Frontal cortex (tissue), 4 donors: ENCODE measurements around the gene RRP8. TPM values are rescaled to one million over a fixed set of nuclear protein-coding genes. Genes with fewer than 3 reads are reported as not detected.

Experiments used
- DNase-seq, 2 donors: peaks; one replicate each; pipeline ENCODE4 v3.0.0; 2012; ENCODE audit warnings: low spot score in 2 of 2
- FAIRE-seq: peaks from 2 replicates; lab custom pipeline; 2012; peaks lifted over from hg19 to GRCh38; lab: Jason Lieb, UNC
- total RNA-seq: library from RNA; depleted of rRNA; stranded (reverse); fragments of >200 nt; gene quantifications from one replicate; pipeline ENCODE4 v1.2.3, GENCODE V29; 2014
- donor health status: control.
- donor health status: control.
- donor health status: control.

The RRP8 gene
- total RNA-seq, 1 donor from 2014 or later: 11.4 TPM

GRCh38 chr11:6556139-6556949 lies 47.1 kb downstream of the RRP8 start:
- FAIRE-seq (no peak), DNase-seq (no peak)

- DNase-seq: no peak
- no peak for FAIRE-seq
Measured at GRCh38 chr11:6554828-6555706, 48.3 kb downstream of the RRP8 start.

DNA sequence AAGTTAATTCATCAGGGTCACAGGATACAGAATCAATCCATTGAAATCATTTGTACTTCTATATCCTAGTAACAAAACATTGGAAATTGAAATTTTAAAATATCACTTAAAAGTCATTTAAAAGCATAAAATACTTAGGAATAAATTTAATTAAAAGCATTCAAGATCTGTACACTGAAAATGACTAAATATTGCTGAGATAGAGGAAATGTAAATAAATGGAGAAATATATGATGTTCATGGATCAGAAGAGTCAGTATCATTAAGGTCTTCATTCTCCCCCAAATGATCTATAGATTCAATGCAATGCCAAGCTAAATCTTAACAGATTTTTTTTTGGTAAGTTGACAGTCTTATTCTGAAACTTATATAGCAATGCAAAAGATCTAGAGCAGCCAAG lies 49.8 kb downstream of the RRP8 start:
- DNase-seq (no peak), FAIRE-seq (no peak)

DNA sequence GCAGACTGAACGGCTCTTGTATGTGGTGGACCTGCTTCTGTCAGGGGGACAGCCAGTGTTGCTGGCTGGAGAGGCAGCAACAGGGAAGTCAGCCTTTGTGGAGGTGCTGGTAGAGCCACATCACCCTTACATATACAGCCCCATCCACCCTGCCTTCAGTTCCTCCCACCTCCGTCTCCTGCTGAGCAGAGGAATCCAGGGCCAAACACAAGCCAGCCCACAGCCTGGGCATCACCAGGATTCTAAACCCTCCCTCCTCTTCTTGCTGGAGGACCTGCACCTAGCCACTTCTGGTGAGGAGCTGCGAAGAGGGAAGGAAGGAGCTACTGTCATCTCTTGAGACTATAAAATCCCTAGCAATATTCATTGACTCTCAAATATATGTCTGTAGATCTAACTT lies 54.8 kb downstream of the RRP8 start:
- FAIRE-seq: no peak
- no peak for DNase-seq

- no peak for FAIRE-seq
- no peak for DNase-seq
Measured at GRCh38 chr11:6548121-6548520, 55.3 kb downstream of the RRP8 start.

DNA sequence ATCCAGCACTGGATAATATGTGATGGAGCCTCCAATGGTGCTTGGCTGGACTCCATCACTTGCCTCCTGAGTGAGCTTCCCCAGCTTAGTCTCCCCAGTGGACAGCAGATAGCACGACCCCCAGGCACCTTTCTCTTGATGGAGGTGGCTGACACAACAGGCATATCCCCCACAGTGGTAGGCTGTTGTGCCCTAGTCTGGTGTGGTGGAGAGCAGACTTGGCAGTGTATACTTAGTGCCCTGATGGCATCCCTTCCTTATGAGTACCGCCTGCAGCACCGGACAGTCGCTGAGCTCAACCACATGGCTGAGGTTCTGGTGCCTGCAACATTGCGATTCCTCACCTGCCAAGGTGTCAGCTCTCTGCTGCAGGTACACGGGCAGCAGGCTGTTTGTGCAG lies 56.2 kb downstream of the RRP8 start:
- FAIRE-seq: no peak

DNA sequence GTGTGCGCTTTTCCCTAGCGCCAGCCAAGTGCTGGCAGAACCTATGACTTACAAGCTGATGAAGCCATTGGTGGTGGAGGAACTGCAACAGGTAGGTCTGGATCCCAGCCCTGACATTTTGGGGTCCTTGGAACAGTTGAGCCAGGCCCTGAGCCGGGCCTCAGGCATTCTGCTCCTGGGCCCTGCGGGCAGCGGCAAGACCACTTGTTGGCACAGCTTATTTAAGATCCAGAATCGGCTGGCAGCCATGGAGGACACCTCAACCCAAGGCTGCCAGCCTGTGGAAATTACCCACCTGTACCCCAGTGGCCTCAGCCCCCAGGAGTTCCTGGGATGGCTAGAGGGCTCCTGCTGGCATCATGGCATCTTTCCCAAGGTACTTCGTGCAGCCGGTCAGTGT lies 56.7 kb downstream of the RRP8 start:
- DNase-seq (no peak), FAIRE-seq (no peak)

More for the DNA sequence above, 56.2 kb downstream of the RRP8 start:
- no peak for DNase-seq

GRCh38 chr11:6545917-6546605 lies 57.4 kb downstream of the RRP8 start:
- FAIRE-seq (no peak), DNase-seq (no peak)

Other genes with a start within 250 kb of the RRP8 start
- gene SMPD1, start 213.1 kb downstream of the RRP8 start, total RNA-seq: 10.2 TPM
- gene APBB1, start 184.5 kb downstream of the RRP8 start, total RNA-seq: 293 TPM
- gene HPX, start 162.6 kb downstream of the RRP8 start, total RNA-seq: 0.82 TPM
- gene TRIM3, start 129.7 kb downstream of the RRP8 start, total RNA-seq: 40.4 TPM
- 25.3 TPM for gene ARFIP2, start 122.3 kb downstream of the RRP8 start, total RNA-seq
- gene TIMM10B, start 122.1 kb downstream of the RRP8 start, total RNA-seq: 21.2 TPM
- gene DNHD1, start 106.3 kb downstream of the RRP8 start, total RNA-seq: 2.4 TPM
- gene ILK, start 158 bp upstream of the RRP8 start, total RNA-seq: 48.1 TPM
- 10.2 TPM for gene TAF10, start 8.6 kb upstream of the RRP8 start, total RNA-seq
- gene TPP1, start 15.8 kb upstream of the RRP8 start, total RNA-seq: 3.3 TPM
- 38.3 TPM for gene DCHS1, start 52.2 kb upstream of the RRP8 start, total RNA-seq
- gene MRPL17, start 79.7 kb upstream of the RRP8 start, total RNA-seq: 18.8 TPM
- gene OR2AG2, start 168.4 kb upstream of the RRP8 start, total RNA-seq: 0.41 TPM
- gene OR2AG1, start 179.4 kb upstream of the RRP8 start, total RNA-seq: not detected
- 0.41 TPM for gene OR6A2, start 196.1 kb upstream of the RRP8 start, total RNA-seq
- not detected for gene OR10A5, start 242.1 kb upstream of the RRP8 start, total RNA-seq